Liver (tissue), 3 donors: ENCODE measurements around the gene KANTR.

ENCODE experiments used
- EGR1 ChIP-seq, 2 donors: IDR thresholded peaks; 2 replicates each; pipeline ENCODE4 v1.6.1; 2016 to 2018; ENCODE audit warnings: antibody characterized with exemption in 2 of 2, low read depth in 2 of 2
- FOXA1 ChIP-seq: IDR thresholded peaks from 2 replicates; pipeline ENCODE4 v1.6.1; 2016; ENCODE audit warnings: antibody characterized with exemption
- MAX ChIP-seq: IDR thresholded peaks from 2 replicates; pipeline ENCODE4 v1.6.1; 2016; ENCODE audit warnings: antibody characterized with exemption
- RAD21 ChIP-seq, 2 donors: IDR thresholded peaks; 2 replicates each; pipeline ENCODE4 v1.6.1; 2016; ENCODE audit warnings: antibody characterized with exemption in 2 of 2, mild to moderate bottlenecking in 2 of 2
- REST ChIP-seq: IDR thresholded peaks from 2 replicates; pipeline ENCODE4 v1.6.1; 2016; ENCODE audit warnings: antibody characterized with exemption, mild to moderate bottlenecking
- RXRA ChIP-seq, 2 donors: IDR thresholded peaks; 2 replicates each; pipeline ENCODE4 v1.6.1; 2017 to 2018; ENCODE audit warnings: antibody characterized with exemption in 2 of 2, mild to moderate bottlenecking in 1 of 2
- SP1 ChIP-seq: IDR thresholded peaks from 2 replicates; pipeline ENCODE4 v1.6.1; 2018; ENCODE audit warnings: antibody characterized with exemption, mild to moderate bottlenecking
- TAF1 ChIP-seq: conservative IDR thresholded peaks from 2 replicates; pipeline ENCODE4 v1.6.1; 2016; ENCODE audit warnings: antibody characterized with exemption, mild to moderate bottlenecking
- YY1 ChIP-seq: IDR thresholded peaks from 2 replicates; pipeline ENCODE4 v1.6.1; 2016; ENCODE audit warnings: antibody characterized with exemption, mild to moderate bottlenecking
- ZBTB33 ChIP-seq: IDR thresholded peaks from 2 replicates; pipeline ENCODE4 v1.6.1; 2016; ENCODE audit warnings: antibody characterized with exemption
- TF ChIP-seq, protein P1 (sequence below): fragments of 150-350 bp; IDR thresholded peaks from 2 replicates; pipeline ENCODE4 v1.5.1; 2017; ENCODE audit warnings: improper control_type of control experiment, low read depth, low read length; ENCODE audit not compliant: missing input control
- donor health status: healthy.
- donor health status: healthy.

- TF ChIP-seq, protein P1, sequence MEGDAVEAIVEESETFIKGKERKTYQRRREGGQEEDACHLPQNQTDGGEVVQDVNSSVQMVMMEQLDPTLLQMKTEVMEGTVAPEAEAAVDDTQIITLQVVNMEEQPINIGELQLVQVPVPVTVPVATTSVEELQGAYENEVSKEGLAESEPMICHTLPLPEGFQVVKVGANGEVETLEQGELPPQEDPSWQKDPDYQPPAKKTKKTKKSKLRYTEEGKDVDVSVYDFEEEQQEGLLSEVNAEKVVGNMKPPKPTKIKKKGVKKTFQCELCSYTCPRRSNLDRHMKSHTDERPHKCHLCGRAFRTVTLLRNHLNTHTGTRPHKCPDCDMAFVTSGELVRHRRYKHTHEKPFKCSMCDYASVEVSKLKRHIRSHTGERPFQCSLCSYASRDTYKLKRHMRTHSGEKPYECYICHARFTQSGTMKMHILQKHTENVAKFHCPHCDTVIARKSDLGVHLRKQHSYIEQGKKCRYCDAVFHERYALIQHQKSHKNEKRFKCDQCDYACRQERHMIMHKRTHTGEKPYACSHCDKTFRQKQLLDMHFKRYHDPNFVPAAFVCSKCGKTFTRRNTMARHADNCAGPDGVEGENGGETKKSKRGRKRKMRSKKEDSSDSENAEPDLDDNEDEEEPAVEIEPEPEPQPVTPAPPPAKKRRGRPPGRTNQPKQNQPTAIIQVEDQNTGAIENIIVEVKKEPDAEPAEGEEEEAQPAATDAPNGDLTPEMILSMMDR: no peak
- TF ChIP-seq ZBTB33: no peak
- TF ChIP-seq RXRA (IDR thresholded peaks at IDR 0.05): no peak
- TF ChIP-seq TAF1: no peak
- TF ChIP-seq MAX: no peak
- TF ChIP-seq RAD21 (IDR thresholded peaks at IDR 0.05): no peak
- no peak for TF ChIP-seq FOXA1
- TF ChIP-seq EGR1 (IDR thresholded peaks at IDR 0.05; ENCODE audit: low read depth in 2 of 2): no peak
- TF ChIP-seq YY1: no peak
- no peak for TF ChIP-seq SP1
- TF ChIP-seq REST: no peak
Measured at GRCh38 chrX:53155512-53156206, 61.7 kb downstream of the KANTR start.
